ENCODE results near the gene FUT8. TPM values are rescaled to one million over a fixed set of nuclear protein-coding genes. Genes with fewer than 3 reads are reported as not detected.
A peak's percentile ranks its signal among the peaks of the same experiment; 100 is the strongest.

Gene FUT8
- total and polyA plus RNA-seq, 2 experiments from 2014 or later: 17.4 to 35.4 TPM

DNA sequence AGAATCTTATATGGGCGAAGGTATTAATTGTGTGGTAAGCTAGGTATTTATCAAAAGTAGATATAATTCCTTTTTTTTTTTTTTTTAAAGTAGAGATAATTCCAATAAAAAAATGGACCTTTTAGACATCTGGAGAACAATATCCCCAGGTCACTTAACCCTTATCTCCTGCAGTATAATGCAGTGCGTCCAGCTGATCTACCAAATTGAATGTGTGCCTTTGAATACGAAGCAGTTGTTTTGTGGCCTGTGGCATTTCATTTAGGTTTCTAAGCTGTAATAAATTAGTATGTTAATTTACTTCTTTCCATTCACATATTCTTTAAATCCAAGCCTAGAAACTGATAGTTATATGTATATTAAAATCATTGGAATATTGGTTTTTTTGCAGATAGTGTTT, 3.1 kb downstream of the FUT8 start:
- Histone ChIP-seq H3K4me3 (no peak overlapping the region), H3K27ac (no peak overlapping the region), H3K4me1 (ENCODE audit: low read depth) (peaks cover 14% of the 10 kb centered on the region), H3K27me3 (no peaks in the 10 kb centered on the region), H3K36me3 (no peaks in the 10 kb centered on the region), H3K9me3 (ENCODE audit: low read depth) (no peaks in the 10 kb centered on the region)
- no peak for DNase-seq (ENCODE audit: low read depth in 1 of 2, low spot score in 1 of 2)
- TF ChIP-seq, protein P1, sequence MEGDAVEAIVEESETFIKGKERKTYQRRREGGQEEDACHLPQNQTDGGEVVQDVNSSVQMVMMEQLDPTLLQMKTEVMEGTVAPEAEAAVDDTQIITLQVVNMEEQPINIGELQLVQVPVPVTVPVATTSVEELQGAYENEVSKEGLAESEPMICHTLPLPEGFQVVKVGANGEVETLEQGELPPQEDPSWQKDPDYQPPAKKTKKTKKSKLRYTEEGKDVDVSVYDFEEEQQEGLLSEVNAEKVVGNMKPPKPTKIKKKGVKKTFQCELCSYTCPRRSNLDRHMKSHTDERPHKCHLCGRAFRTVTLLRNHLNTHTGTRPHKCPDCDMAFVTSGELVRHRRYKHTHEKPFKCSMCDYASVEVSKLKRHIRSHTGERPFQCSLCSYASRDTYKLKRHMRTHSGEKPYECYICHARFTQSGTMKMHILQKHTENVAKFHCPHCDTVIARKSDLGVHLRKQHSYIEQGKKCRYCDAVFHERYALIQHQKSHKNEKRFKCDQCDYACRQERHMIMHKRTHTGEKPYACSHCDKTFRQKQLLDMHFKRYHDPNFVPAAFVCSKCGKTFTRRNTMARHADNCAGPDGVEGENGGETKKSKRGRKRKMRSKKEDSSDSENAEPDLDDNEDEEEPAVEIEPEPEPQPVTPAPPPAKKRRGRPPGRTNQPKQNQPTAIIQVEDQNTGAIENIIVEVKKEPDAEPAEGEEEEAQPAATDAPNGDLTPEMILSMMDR (IDR thresholded peaks at IDR 0.05; ENCODE audit: low read depth, low read length): no peak

DNA sequence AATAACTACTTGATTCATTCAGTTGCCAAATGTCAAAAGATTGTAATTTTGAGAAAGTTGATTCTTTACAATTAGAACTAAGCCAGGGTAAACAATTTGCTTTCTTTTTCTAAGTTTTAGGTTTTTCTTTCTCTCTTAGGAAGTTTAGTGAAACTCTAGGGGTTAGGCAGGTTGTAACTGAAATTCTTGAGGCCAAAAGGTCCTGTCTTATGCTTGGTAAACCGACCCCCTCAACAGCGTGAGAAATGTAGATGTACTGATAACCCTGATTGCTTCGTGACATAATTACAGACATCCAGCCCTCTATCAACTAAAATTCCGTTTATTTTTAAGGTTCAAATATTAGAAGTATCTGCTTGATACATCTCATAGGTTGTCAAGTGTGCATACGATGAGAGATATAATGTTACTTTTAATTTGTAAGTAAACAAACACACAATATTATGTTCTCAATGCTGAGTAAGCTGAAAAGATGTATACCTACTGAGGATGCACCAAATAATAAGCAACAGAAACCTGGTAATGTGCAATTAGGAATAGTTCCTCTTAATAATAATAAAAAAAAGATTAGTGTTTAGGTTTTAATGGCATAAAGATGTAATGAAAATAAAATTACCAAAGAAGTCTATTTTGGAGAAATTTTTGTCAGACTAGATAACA, 7.2 kb downstream of the FUT8 start:
- Histone ChIP-seq H3K4me3 (no peak overlapping the region), H3K36me3 (no peaks in the 10 kb centered on the region), H3K9me3 (ENCODE audit: low read depth) (no peaks in the 10 kb centered on the region), H3K27me3 (no peaks in the 10 kb centered on the region), H3K27ac (no peak overlapping the region), H3K4me1 (ENCODE audit: low read depth) (peaks cover 7% of the 10 kb centered on the region)
- DNase-seq (ENCODE audit: low read depth in 1 of 2, low spot score in 1 of 2): no peak
- TF ChIP-seq, protein P1 (IDR thresholded peaks at IDR 0.05; ENCODE audit: low read depth, low read length): no peak

DNA sequence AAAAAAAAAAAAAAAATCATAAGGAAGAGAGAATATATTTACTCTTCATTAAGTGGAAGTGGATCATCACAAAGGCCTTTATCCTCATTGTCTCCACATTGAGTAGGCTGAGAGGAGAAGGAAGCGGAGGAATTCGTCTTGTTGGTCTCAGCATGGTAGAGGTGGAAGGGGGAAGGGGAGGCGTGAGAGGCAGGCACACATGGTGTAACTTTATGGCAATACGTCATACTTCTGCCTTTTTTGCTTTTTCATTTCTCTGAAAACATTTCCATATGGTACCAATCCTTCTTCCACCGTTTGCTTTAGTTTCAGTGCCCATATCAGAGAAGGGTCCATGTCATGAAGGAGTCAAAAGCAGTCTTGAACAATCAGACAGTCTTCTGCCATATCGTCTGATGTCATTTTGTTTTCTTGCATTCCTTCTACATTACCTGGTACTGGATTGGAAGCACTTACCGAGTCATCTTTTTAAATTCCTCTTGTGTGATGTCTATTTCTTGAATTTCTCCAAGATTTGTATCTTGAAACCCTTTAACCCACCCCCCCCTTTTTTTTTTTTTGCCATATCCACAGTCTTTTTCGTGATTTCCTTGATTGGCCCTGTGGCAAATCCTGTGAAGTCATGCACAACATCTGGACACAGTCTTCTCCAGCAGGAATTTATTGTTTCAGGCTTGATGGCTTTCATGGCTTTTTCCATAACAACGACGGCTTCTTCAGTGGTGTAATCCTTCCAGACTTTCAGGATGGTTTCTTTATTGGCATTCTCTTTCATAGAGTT, 8.9 kb downstream of the FUT8 start:
- no peaks in the 10 kb centered on the region for H3K36me3 ChIP-seq
- H3K27me3 ChIP-seq: no peaks in the 10 kb centered on the region
- H3K4me3 ChIP-seq: no peak overlapping the region
- TF ChIP-seq, protein P1 (IDR thresholded peaks at IDR 0.05; ENCODE audit: low read depth, low read length): no peak
- peak in 1 of 2 donors; percentile 33 for DNase-seq (ENCODE audit: low read depth in 1 of 2, low spot score in 1 of 2)
- no peak overlapping the region for H3K27ac ChIP-seq
- no peaks in the 10 kb centered on the region for H3K9me3 ChIP-seq (ENCODE audit: low read depth)
- H3K4me1 ChIP-seq (ENCODE audit: low read depth): no peaks in the 10 kb centered on the region

DNA sequence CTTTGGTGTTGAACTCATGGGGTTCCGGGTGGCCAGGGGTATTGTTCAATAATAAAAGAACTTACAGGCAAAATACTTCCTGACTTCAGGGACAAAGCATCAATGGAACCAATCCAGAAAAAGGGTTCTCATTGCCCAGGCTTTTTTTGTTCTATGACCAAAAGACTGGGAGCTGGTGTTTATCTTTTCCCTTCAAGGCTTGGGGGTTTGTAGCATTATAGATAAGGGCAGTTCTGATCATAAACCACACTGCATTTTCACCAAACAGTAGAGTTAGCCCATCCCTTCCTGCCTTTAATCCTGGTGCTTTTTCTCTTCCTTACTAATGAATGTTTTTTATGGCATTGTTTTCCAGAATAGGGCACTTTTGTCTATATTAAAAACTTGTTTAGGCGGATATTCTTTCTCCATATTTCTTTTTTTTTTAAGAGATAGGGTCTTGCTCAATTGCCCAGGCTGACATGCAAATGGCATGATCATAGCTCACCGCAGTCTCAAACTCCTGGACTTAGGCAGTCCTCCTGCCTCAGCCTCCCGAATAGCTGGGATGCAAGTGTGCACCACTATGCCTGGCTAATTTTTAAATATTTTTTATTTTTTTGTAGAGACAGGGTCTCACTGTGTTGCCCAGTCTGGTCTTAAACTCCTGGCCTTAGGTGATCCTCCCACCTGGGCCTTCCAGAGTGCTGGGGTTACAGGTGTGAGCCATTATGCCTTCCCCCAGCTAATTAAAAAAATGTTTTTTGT, 9.7 kb downstream of the FUT8 start:
- DNase-seq (ENCODE audit: low read depth in 1 of 2, low spot score in 1 of 2): peak in 1 of 2 donors; percentile 25
- H3K9me3 ChIP-seq (ENCODE audit: low read depth): no peaks in the 10 kb centered on the region
- no peaks in the 10 kb centered on the region for H3K27me3 ChIP-seq
- no peak overlapping the region for H3K4me3 ChIP-seq
- H3K27ac ChIP-seq: no peak overlapping the region
- H3K4me1 ChIP-seq (ENCODE audit: low read depth): no peaks in the 10 kb centered on the region
- no peaks in the 10 kb centered on the region for H3K36me3 ChIP-seq
- TF ChIP-seq, protein P1 (IDR thresholded peaks at IDR 0.05; ENCODE audit: low read depth, low read length): no peak

DNA sequence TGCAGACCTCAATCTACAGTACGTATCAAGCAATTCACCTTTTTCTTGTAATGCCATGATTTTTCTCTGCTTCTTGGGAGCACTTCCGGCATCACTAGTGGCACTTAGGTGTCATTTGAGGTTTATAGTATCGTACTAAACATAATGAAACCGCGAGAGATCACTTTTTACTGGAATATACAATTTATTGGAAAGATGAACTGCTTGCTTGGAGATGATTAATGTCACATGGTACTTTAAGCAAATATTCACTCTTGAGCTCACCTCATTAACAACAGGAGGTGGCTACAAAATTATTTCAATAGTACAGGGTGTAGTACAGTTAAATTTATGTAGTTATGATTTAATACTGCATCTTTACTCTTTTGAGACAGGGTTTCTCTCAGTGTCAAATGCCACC, 11.5 kb downstream of the FUT8 start:
- TF ChIP-seq, protein P1 (IDR thresholded peaks at IDR 0.05; ENCODE audit: low read depth, low read length): no peak
- Histone ChIP-seq H3K27me3 (no peaks in the 10 kb centered on the region), H3K4me1 (ENCODE audit: low read depth) (no peaks in the 10 kb centered on the region), H3K27ac (no peak overlapping the region), H3K9me3 (ENCODE audit: low read depth) (no peaks in the 10 kb centered on the region), H3K36me3 (no peaks in the 10 kb centered on the region), H3K4me3 (no peak overlapping the region)
- DNase-seq (ENCODE audit: low read depth in 1 of 2, low spot score in 1 of 2): no peak

All from cardiac muscle cell (in vitro differentiated cells and primary cell).